H7 (cell line): ENCODE results near the gene LAMA3. TPM values are rescaled to one million over a fixed set of nuclear protein-coding genes. Genes with fewer than 3 reads are reported as not detected.

Experiments used
- DNase-seq: peaks from one replicate; pipeline ENCODE4 v3.0.0; 2012
- H3K27me3 ChIP-seq: 2 replicates; pipeline ENCODE4 v1.6.0; 2011; ENCODE audit warnings: mild to moderate bottlenecking, low read length; ENCODE audit not compliant: control insufficient read depth, insufficient read depth
- H3K36me3 ChIP-seq: replicated peaks from 2 replicates; pipeline ENCODE4 v1.5.1; 2011; ENCODE audit warnings: low read length; ENCODE audit not compliant: control insufficient read depth, insufficient read depth
- H3K4me3 ChIP-seq: 2 replicates; pipeline ENCODE4 v1.5.1; 2011; ENCODE audit warnings: low read depth, mild to moderate bottlenecking, control low read depth, low read length, moderate library complexity; ENCODE audit not compliant: insufficient read depth
- total RNA-seq: library from RNA; depleted of rRNA; stranded (reverse); fragments of >200 nt; shearing (Covaris generic); gene quantifications from 2 replicates; pipeline ENCODE4 v1.2.3, GENCODE V29; 2014; rRNA removed

LAMA3 gene
- total RNA-seq, 1 experiment from 2014 or later = 0.21 TPM

- no peak for DNase-seq
- no peak overlapping the region for H3K4me3 ChIP-seq
Observed at GRCh38 chr18:23998820-23999219, 309.6 kb downstream of the LAMA3 start.

GRCh38 chr18:24000613-24001490, 311.6 kb downstream of the LAMA3 start:
- no peaks in the 10 kb centered on the region for H3K36me3 ChIP-seq
- no peaks in the 10 kb centered on the region for H3K27me3 ChIP-seq
- H3K4me3 ChIP-seq = no peak overlapping the region
- no peak for DNase-seq

More at GRCh38 chr18:23998820-23999219, 309.6 kb downstream of the LAMA3 start:
- Histone ChIP-seq H3K36me3 (no peaks in the 10 kb centered on the region), H3K27me3 (no peaks in the 10 kb centered on the region)

- Histone ChIP-seq H3K27me3 (no peaks in the 10 kb centered on the region), H3K4me3 (no peak overlapping the region), H3K36me3 (no peaks in the 10 kb centered on the region)
- DNase-seq = no peak
Observed at GRCh38 chr18:24002479-24002878, 313.2 kb downstream of the LAMA3 start.

- DNase-seq = no peak
- H3K4me3 ChIP-seq = no peak overlapping the region
Observed at GRCh38 chr18:24003288-24003687, 314.0 kb downstream of the LAMA3 start.

GRCh38 chr18:24003903-24004640, 314.8 kb downstream of the LAMA3 start:
- Histone ChIP-seq H3K36me3 (no peaks in the 10 kb centered on the region), H3K27me3 (no peaks in the 10 kb centered on the region), H3K4me3 (no peak overlapping the region)
- no peak for DNase-seq

More at GRCh38 chr18:24003288-24003687, 314.0 kb downstream of the LAMA3 start:
- no peaks in the 10 kb centered on the region for H3K36me3 ChIP-seq
- H3K27me3 ChIP-seq = no peaks in the 10 kb centered on the region

Other genes starting within 250 kb of the LAMA3 start
- gene RIOK3, start 236.2 kb upstream of the LAMA3 start, total RNA-seq = 23.1 and 44.6 TPM in 2 replicates
- 13.0 and 15.1 TPM in 2 replicates for gene RMC1, start 185.9 kb upstream of the LAMA3 start, total RNA-seq
- gene NPC1, start 102.9 kb upstream of the LAMA3 start, total RNA-seq = 18.1 and 20.9 TPM in 2 replicates
- gene ANKRD29, start 26.5 kb upstream of the LAMA3 start, total RNA-seq = 2.9 and 3.0 TPM in 2 replicates